GM23248 (cell line): Measurements from ENCODE around the gene TAPT1. TPM values are rescaled to one million over a fixed set of nuclear protein-coding genes. Genes with fewer than 3 reads are reported as not detected.
A peak's percentile ranks its signal among the peaks of the same experiment; 100 is the strongest.

Experiments
- DNase-seq: peaks from one replicate; pipeline ENCODE4 v3.0.0-alpha.2; 2015
- H2AFZ ChIP-seq: fragments of 200-600 bp; sonication (generic); 2 replicates; pipeline ENCODE4 v1.6.1; 2016; ENCODE audit warnings: antibody characterized with exemption
- H3F3A ChIP-seq: fragments of 200-600 bp; sonication (generic); 2 replicates; pipeline ENCODE4 v1.6.1; 2016; ENCODE audit warnings: mild to moderate bottlenecking, antibody characterized with exemption, mixed run types; ENCODE audit not compliant: insufficient read depth
- H3K27ac ChIP-seq: fragments of 200-600 bp; sonication (generic); 2 replicates; pipeline ENCODE4 v1.5.1; 2016; ENCODE audit warnings: mild to moderate bottlenecking
- H3K27me3 ChIP-seq: fragments of 200-600 bp; sonication (generic); replicated peaks from 2 replicates; pipeline ENCODE4 v1.6.1; 2016; ENCODE audit warnings: mild to moderate bottlenecking; ENCODE audit not compliant: insufficient read depth
- H3K36me3 ChIP-seq: fragments of 200-600 bp; sonication (generic); 2 replicates; pipeline ENCODE4 v1.6.1; 2016; ENCODE audit warnings: low read depth, mild to moderate bottlenecking
- H3K4me1 ChIP-seq: fragments of 200-600 bp; sonication (generic); 2 replicates; pipeline ENCODE4 v1.6.1; 2016; ENCODE audit warnings: mild to moderate bottlenecking; ENCODE audit not compliant: insufficient read depth
- H3K4me2 ChIP-seq: fragments of 200-600 bp; sonication (generic); one replicate; pipeline ENCODE4 v1.6.1; 2016; ENCODE audit warnings: mild to moderate bottlenecking; ENCODE audit not compliant: unreplicated experiment
- H3K4me3 ChIP-seq: fragments of 200-600 bp; sonication (generic); 2 replicates; pipeline ENCODE4 v1.5.1; 2016; ENCODE audit warnings: mild to moderate bottlenecking
- H3K79me2 ChIP-seq: fragments of 200-600 bp; sonication (generic); 2 replicates; pipeline ENCODE4 v1.6.1; 2016; ENCODE audit warnings: mild to moderate bottlenecking; ENCODE audit not compliant: insufficient read depth
- H3K9ac ChIP-seq: fragments of 200-600 bp; sonication (generic); 2 replicates; pipeline ENCODE4 v1.6.1; 2016; ENCODE audit warnings: mild to moderate bottlenecking
- H3K9me2 ChIP-seq: fragments of 200-600 bp; sonication (generic); 2 replicates; pipeline ENCODE4 v1.6.1; 2016; ENCODE audit warnings: mixed run types, mild to moderate bottlenecking, moderate library complexity; ENCODE audit not compliant: insufficient read depth
- H3K9me3 ChIP-seq: fragments of 200-600 bp; sonication (generic); one replicate; pipeline ENCODE4 v1.6.1; 2017; ENCODE audit warnings: low read depth
- H4K20me1 ChIP-seq: fragments of 200-600 bp; sonication (generic); 2 replicates; pipeline ENCODE4 v1.6.0; 2016; ENCODE audit not compliant: insufficient read depth
- EZH2 ChIP-seq: fragments of 200-600 bp; sonication (generic); IDR thresholded peaks from 2 replicates; pipeline ENCODE4 v1.6.1; 2018; ENCODE audit warnings: antibody characterized with exemption, mild to moderate bottlenecking; ENCODE audit not compliant: insufficient read depth, poor library complexity, severe bottlenecking
- EZH2phosphoT487 ChIP-seq: fragments of 200-600 bp; sonication (generic); IDR thresholded peaks from 2 replicates; pipeline ENCODE4 v1.6.1; 2018; ENCODE audit warnings: antibody characterized with exemption, moderate library complexity, mild to moderate bottlenecking, low read depth; ENCODE audit not compliant: insufficient read depth
- WGBS, 2 experiments: methylation state at CpG; one replicate each; pipeline ENCODE4 v1.1.6; 2015 to 2017; ENCODE audit warnings: low lambda C conversion rate in 2 of 2, low coverage in 1 of 2; ENCODE audit errors: missing lambda C conversion rate in 2 of 2; 5-methylcytosine and 5-hydroxymethylcytosine counted together
- in situ Hi-C: fragments of 300-500 bp; cut with MboI; formaldehyde crosslinking; loops from 2 replicates; pipeline ENCODE4 v1.15.0; 2020
- polyA plus RNA-seq: library from polyadenylated mRNA; unstranded; fragments of >200 nt; fragmentation: Nextera tagmentation; extraction: Ambion mirVana; gene quantifications from 2 replicates; pipeline ENCODE4 v1.2.1, GENCODE V29; 2016
- total RNA-seq: library from RNA; depleted of rRNA; stranded (reverse); fragments of >200 nt; shearing (Covaris generic); gene quantifications from 2 replicates; pipeline ENCODE4 v1.2.3, GENCODE V29; 2014

TAPT1 gene
- total and polyA plus RNA-seq, 2 experiments from 2014 or later, result 7.8 to 13.2 TPM

- Histone ChIP-seq H3K9me2 (no peaks in the 10 kb centered on the region), H3K9ac (no peak overlapping the region), H4K20me1 (no peaks in the 10 kb centered on the region), H3K4me2 (no peak overlapping the region), H3K27ac (no peak overlapping the region), H3K36me3 (no peaks in the 10 kb centered on the region), H3K4me3 (no peak overlapping the region), H3K9me3 (no peaks in the 10 kb centered on the region), H3K79me2 (no peaks in the 10 kb centered on the region), H3K4me1 (peaks cover 8% of the 10 kb centered on the region; the same call in 1 of the 2 replicates), H3F3A (peaks cover 7% of the 10 kb centered on the region; the same call in 1 of the 2 replicates), H2AFZ (no peak overlapping the region), H3K27me3 (peaks cover 31% of the 10 kb centered on the region; the same call in 1 of the 2 replicates)
- in situ Hi-C loops, result no loop called here
- TF ChIP-seq EZH2phosphoT487, result no peak
- no peak for TF ChIP-seq EZH2
- WGBS, 2 experiments, result 22 to 24% methylated on average over 5 of the region's 5 CpGs
- DNase-seq, result no peak
Observed at GRCh38 chr4:16142598-16143310, 83.5 kb downstream of the TAPT1 start.

GRCh38 chr4:16140879-16141249, 85.4 kb downstream of the TAPT1 start:
- no peak overlapping the region for H3K9ac ChIP-seq
- H3F3A ChIP-seq, result peaks cover 7% of the 10 kb centered on the region; the same call in 1 of the 2 replicates
- H3K4me1 ChIP-seq, result peaks cover 8% of the 10 kb centered on the region; the same call in 1 of the 2 replicates
- H3K9me3 ChIP-seq, result no peaks in the 10 kb centered on the region
- H3K9me2 ChIP-seq, result no peaks in the 10 kb centered on the region
- DNase-seq, result peak; percentile 83
- peak overlapping the region; percentile 7 for H3K4me2 ChIP-seq
- H2AFZ ChIP-seq, result no peak overlapping the region
- H3K36me3 ChIP-seq, result no peaks in the 10 kb centered on the region
- in situ Hi-C loops, result no loop called here
- H3K79me2 ChIP-seq, result no peaks in the 10 kb centered on the region
- peaks cover 40% of the 10 kb centered on the region; the same call in 1 of the 2 replicates for H3K27me3 ChIP-seq
- no peak overlapping the region for H3K27ac ChIP-seq
- H3K4me3 ChIP-seq, result no peak overlapping the region
- H4K20me1 ChIP-seq, result no peaks in the 10 kb centered on the region
- TF ChIP-seq EZH2phosphoT487 (no peak), EZH2 (no peak)

GRCh38 chr4:16140231-16140878, 85.9 kb downstream of the TAPT1 start:
- 64 to 76% methylated on average over 3 to 4 of the region's 4 CpGs for WGBS, 2 experiments
- DNase-seq, result no peak
- H3K9me2 ChIP-seq, result no peaks in the 10 kb centered on the region
- H3K4me1 ChIP-seq, result peaks cover 8% of the 10 kb centered on the region; the same call in 1 of the 2 replicates
- H4K20me1 ChIP-seq, result no peaks in the 10 kb centered on the region
- peaks cover 40% of the 10 kb centered on the region; the same call in 1 of the 2 replicates for H3K27me3 ChIP-seq
- H3K9me3 ChIP-seq, result no peaks in the 10 kb centered on the region
- H3K9ac ChIP-seq, result no peak overlapping the region
- H3K36me3 ChIP-seq, result no peaks in the 10 kb centered on the region
- no peak overlapping the region for H3K4me3 ChIP-seq
- H3K4me2 ChIP-seq, result no peak overlapping the region
- in situ Hi-C loops, result no loop called here
- no peak overlapping the region for H2AFZ ChIP-seq
- TF ChIP-seq EZH2phosphoT487, result no peak
- no peak overlapping the region for H3K27ac ChIP-seq
- H3F3A ChIP-seq, result peaks cover 7% of the 10 kb centered on the region; the same call in 1 of the 2 replicates
- H3K79me2 ChIP-seq, result no peaks in the 10 kb centered on the region

GRCh38 chr4:16139066-16139945, 87.0 kb downstream of the TAPT1 start:
- Histone ChIP-seq H4K20me1 (no peaks in the 10 kb centered on the region), H3K4me1 (peaks cover 8% of the 10 kb centered on the region; the same call in 1 of the 2 replicates), H3K27ac (no peak overlapping the region), H3K4me3 (no peak overlapping the region), H3K9me3 (no peaks in the 10 kb centered on the region), H3F3A (peaks cover 7% of the 10 kb centered on the region; the same call in 1 of the 2 replicates), H3K36me3 (no peaks in the 10 kb centered on the region), H2AFZ (no peak overlapping the region), H3K9ac (no peak overlapping the region), H3K9me2 (no peaks in the 10 kb centered on the region), H3K4me2 (no peak overlapping the region), H3K27me3 (peaks cover 40% of the 10 kb centered on the region), H3K79me2 (no peaks in the 10 kb centered on the region)
- no peak for DNase-seq
- TF ChIP-seq EZH2 (no peak), EZH2phosphoT487 (no peak)
- in situ Hi-C loops, result no loop called here
- 75 to 84% methylated on average over 8 of the region's 8 CpGs for WGBS, 2 experiments
